SHP77 (cell line): ENCODE measurements around the gene SORCS2.

Experiments
- DNase-seq, 2 experiments: peaks; one replicate each; lab custom pipeline; 2025; lab: John Stamatoyannopoulos, UW

Gene SORCS2

GRCh38 chr4:7244751-7245320 lies 52.5 kb downstream of the SORCS2 start:
- DNase-seq: no peak

GRCh38 chr4:7247521-7247920 lies 55.2 kb downstream of the SORCS2 start:
- DNase-seq: no peak

DNA sequence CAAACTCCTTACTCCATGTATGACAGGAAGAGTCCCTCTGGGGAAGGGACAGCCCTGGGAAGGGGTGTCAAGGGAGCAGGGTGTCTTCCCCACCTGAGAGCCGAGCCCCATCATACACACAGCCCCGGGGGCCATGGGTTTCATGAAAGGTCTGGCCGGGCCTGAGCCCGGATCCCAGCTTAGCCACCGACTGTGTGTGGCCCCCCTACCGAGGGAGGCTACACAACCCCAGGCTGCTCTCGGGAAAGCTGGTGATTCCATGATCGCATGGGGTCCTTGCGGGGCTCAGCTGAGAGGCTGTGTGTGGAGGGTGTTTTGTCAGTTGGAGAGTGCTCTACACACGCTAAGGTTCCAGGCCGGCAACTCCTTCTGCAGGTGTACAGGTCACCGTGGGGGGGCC lies 55.6 kb downstream of the SORCS2 start:
- DNase-seq: no peak

DNA sequence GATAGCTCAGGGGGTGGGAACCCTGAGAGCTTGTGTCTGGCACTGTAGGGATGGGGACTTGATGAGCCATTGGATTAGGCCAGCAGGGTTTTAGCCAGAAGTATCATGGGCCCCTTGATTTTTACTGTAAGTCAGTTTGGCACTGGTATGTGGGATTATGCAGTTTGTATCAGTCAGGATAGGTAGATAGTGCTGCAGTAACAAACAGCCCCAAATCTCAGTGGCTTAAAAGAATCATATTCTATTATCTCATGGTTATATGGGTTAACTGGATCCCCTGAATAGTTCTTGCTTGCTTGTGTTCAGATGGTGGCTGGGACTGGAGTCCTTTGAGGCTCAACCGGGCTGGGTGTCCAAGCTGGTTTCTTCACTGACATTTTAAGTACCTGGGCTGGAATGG lies 56.5 kb downstream of the SORCS2 start:
- DNase-seq: no peak

DNA sequence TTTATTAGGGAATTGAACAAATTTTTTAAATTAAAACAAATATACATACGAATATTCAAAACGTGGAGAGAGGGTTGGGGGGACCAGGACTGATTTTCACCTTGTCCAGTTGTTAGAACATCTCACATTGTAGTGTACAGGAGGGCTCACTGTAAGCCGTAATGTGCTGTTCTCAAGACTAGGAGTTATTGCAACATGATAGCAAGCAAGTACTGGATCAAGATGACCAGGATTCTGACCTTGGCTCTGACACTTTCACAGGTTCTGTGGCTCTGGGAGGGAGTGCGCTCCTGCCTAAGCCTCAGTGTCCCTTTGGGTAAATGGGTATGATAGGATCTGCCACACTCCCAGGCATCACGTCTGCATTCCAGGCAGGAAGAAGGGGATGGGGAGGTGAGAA lies 59.0 kb downstream of the SORCS2 start:
- DNase-seq: no peak

GRCh38 chr4:7252051-7252450 lies 59.7 kb downstream of the SORCS2 start:
- DNase-seq: no peak

GRCh38 chr4:7252510-7253340 lies 60.4 kb downstream of the SORCS2 start:
- no peak for DNase-seq

GRCh38 chr4:7253341-7253700 lies 61.0 kb downstream of the SORCS2 start:
- no peak for DNase-seq

DNA sequence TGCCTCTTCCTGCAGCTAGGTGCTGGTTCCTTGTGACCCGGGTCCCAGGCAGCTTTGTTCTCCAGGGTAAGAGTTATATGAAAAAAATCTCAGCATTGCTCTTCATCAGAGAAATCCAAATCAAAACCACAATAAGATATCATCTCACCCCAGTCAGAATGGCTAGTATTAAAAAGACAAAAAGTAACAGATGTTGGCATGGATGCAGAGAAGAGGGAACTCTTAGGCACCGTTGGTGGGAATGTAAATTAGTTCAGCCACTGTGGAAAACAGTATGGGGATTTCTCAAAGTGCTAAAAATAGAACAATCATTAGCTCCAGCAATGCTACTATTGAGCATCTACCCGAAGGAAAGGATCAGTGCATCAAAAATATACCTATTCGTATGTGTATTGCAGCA lies 61.5 kb downstream of the SORCS2 start:
- no peak for DNase-seq

DNA sequence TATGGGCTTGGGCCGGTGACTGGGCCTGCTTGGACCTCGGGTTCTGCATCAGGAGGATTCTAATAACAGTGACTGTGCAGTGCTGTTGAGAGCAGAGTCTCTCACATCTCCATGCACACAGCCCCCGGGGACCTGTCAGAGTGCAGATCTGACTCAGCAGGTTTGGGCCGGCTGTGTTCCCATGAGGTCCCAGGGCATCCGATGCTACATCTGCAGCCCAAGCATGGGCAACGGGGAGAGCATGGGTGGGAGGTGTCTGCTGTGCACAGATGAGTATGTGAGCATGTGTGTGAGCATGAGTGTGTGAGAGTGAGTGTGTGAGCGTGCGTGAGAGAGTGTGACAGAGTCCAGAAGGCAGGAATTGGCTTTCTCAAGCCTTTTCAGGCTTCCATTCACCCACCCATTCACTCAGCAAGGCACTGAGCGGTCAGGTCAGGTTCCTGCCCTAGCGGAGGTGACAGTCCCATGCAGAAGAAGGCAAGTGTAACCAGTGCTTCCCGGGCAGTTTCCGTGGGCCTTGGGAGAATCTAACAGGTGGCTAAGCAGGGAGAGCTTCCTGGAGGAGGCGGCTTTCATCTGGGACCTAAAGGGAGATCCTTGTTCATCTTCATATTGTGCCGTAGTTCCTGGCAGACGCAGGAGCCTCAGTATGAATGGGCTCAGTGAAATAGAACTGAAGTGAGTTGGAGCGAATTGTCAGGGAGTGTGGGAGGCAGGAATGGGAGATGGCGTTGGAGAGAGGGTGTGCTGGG lies 62.6 kb downstream of the SORCS2 start:
- DNase-seq: no peak

DNA sequence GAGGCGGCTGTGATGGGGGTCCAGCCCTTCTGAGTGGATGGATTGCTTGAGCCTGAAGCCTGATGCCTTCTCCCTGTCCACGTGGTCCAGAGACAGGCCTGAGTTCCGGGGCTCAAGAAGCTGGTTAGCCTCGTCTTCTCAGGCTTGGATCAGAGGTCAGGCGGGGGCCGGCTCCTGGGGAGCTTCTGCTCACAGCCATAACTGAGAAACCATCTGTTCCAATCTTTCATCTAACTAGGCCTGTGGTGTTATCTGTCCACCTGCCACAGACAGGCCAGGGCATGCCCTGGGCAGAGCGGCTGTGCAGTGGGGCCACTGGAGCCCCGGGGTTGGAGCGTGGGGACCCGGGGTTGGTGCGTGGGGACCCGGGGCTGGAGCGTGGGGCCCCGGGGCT lies 63.1 kb downstream of the SORCS2 start:
- no peak for DNase-seq

DNA sequence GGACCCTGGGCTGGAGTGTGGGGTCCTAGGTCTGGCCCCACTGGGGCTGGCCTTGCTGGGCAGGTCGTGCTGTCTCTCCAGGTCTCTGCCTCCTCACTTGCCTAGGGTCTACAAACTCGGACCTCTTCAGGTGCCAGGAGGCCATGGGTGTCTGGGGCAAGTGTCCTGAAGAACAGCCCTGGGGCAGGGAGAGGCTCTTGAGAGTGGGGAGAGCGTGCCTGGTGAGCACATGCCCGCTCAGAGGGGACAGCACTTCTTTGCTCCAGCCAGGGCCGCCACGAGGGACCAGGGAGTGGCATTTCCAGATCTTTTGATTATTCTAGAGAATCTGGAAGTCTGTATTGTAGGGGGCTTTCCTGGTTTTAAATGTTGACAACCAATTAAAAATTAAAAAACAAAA lies 63.7 kb downstream of the SORCS2 start:
- DNase-seq: no peak

GRCh38 chr4:7256984-7257810 lies 64.9 kb downstream of the SORCS2 start:
- DNase-seq: no peak

- no peak for DNase-seq
Measured at GRCh38 chr4:7259039-7259438, 66.7 kb downstream of the SORCS2 start.

DNA sequence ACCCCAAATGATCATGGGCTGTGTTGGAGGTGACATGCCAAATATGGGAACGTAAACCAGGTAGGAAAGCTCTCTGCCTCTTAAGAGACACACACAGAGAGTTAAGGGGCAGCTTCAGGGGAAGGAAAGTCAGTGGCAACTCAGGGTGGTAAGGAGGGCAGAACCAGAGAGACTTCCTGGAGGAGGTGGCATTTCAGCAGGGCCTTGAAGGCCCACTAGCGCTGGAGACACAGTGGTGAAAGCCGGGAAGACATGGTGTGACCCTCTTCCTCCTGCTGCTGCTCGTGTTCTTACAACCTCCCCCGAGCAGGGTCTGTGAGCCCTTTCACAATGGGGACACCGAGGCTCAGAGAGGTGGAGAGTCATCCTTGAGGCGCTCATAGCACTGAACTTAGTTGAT lies 68.2 kb downstream of the SORCS2 start:
- DNase-seq: no peak

DNA sequence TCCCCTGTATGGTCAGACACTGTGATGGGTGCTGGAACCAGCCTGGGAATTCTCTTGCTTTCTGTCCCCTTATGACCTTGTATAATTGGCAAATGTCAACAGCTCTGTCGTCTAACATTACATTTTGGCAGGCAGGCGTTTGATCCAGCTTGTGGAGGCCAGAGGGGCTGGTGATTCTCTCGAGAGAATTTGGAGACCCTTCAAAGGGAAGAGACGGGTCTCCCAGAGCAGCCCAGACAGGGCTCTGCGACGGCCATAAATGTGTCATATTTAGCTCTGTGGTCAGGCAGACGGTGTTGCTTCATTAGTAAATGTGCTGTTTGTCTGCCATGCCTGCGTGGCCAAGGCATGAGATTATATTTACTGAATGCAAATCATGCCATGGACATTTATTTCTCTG lies 68.7 kb downstream of the SORCS2 start:
- DNase-seq: no peak

- DNase-seq: no peak
Measured at GRCh38 chr4:7261536-7261935, 69.2 kb downstream of the SORCS2 start.

GRCh38 chr4:7262134-7262533 lies 69.8 kb downstream of the SORCS2 start:
- no peak for DNase-seq

GRCh38 chr4:7263166-7263565 lies 70.8 kb downstream of the SORCS2 start:
- DNase-seq: no peak

GRCh38 chr4:7264694-7265093 lies 72.4 kb downstream of the SORCS2 start:
- DNase-seq: no peak

- DNase-seq: no peak
Measured at GRCh38 chr4:7266525-7267292, 74.4 kb downstream of the SORCS2 start.

DNA sequence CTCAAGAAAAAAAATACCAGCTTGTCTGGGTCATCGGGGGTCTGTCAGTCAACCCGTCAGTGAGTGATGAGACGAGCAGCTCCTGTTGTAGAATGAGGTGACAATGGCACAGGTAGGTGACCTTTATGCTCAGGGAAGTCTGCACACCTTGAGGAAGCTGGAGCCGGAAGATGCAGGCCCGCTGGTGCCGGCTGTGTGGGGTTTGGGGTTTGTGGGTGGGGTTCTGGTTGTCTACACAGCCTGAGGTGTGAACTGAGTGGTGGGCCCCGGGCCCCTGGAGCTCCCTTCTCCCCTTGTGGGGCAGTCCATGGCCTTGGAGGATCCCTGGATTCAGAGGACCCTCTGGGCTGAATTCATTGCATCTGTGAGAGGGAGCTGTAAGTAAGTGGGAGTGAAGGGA lies 75.5 kb downstream of the SORCS2 start:
- no peak for DNase-seq
